ENCODE measurements around the gene BABAM1. TPM values are rescaled to one million over a fixed set of nuclear protein-coding genes. Genes with fewer than 3 reads are reported as not detected.

The BABAM1 gene
- total and polyA plus RNA-seq, 2 donors (not counting 1 experiment from before 2014, with no cell fraction given) = 68.8 to 74.3 TPM

DNA sequence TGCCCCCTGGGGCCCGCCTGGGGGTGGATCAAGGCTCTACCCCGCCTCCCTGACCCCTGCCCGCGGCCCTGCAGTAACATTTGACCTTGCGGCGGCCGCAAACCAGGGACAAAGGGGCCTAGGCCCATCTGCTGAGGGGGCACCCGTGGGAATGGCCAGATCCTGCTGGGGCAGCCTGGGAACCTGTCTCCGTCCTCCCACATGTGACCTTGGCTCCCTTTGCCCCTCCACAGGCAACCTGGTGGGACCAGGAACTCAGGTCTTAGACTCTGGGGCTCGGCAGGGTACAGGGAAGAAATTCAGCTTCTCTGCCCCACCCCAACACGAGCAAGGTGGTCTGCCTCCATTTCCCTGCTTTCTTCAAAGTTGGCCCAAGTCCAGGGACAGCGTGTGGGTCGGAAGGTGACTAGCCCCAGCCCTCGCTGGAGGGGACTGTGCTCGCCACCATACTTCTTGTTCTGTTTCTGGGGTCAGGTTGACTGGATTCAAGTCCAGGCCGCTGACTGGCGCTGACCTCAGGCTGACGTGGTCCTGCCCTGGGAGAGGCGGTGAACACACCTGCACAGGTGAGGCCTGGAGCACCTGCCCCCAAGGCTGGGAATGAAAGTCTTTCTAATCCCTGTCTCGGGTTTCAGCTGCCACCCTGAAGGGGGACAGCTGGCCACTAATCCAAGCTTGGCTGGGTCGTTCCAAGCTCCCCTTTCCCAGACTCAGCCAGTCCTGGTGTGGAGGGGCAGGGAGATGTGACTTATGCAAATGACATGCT, 19.0 kb upstream of the BABAM1 start:
- H3K79me2 ChIP-seq (ENCODE audit: control insufficient read depth, insufficient read depth, low read length) = peaks cover 18% of the 10 kb centered on the region
- TF ChIP-seq, protein P1, sequence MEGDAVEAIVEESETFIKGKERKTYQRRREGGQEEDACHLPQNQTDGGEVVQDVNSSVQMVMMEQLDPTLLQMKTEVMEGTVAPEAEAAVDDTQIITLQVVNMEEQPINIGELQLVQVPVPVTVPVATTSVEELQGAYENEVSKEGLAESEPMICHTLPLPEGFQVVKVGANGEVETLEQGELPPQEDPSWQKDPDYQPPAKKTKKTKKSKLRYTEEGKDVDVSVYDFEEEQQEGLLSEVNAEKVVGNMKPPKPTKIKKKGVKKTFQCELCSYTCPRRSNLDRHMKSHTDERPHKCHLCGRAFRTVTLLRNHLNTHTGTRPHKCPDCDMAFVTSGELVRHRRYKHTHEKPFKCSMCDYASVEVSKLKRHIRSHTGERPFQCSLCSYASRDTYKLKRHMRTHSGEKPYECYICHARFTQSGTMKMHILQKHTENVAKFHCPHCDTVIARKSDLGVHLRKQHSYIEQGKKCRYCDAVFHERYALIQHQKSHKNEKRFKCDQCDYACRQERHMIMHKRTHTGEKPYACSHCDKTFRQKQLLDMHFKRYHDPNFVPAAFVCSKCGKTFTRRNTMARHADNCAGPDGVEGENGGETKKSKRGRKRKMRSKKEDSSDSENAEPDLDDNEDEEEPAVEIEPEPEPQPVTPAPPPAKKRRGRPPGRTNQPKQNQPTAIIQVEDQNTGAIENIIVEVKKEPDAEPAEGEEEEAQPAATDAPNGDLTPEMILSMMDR (conservative IDR thresholded peaks at IDR 0.05 in 1 of 2, IDR thresholded peaks at IDR 0.05 in 1 of 2; ENCODE audit: low read depth in 1 of 2, low read length in 2 of 2) = no peak
- TF ChIP-seq EZH2 (IDR thresholded peaks at IDR 0.05; ENCODE audit: low read length, missing control alignments) = no peak
- H3K36me3 ChIP-seq (ENCODE audit: control insufficient read depth, insufficient read depth, low read length) = no peaks in the 10 kb centered on the region
- H3K4me1 ChIP-seq (ENCODE audit: control insufficient read depth, extremely low read depth, insufficient read depth, low read length) = peaks cover 9% of the 10 kb centered on the region
- no peaks in the 10 kb centered on the region for H3K27me3 ChIP-seq (ENCODE audit: control insufficient read depth, insufficient read depth, low read length)
- H3K4me3 ChIP-seq (replicated peaks in 1 of 4; ENCODE audit: control extremely low read depth in 1 of 4, insufficient read depth in 1 of 4, low read depth in 3 of 4, low read length in 4 of 4) = no peak overlapping the region
- no peaks in the 10 kb centered on the region for H3K9me3 ChIP-seq (ENCODE audit: control insufficient read depth, insufficient read depth, low read depth, low read length)
- no peak overlapping the region for H3K4me2 ChIP-seq (ENCODE audit: extremely low read depth, insufficient read depth, low read length)
- H3K27ac ChIP-seq (ENCODE audit: insufficient read depth, low read length) = no peak overlapping the region
- no peak for DNase-seq (ENCODE audit: low read depth in 2 of 2)
- no peaks in the 10 kb centered on the region for H4K20me1 ChIP-seq (ENCODE audit: control insufficient read depth, extremely low read depth, insufficient read depth, low read length)
- H3K9ac ChIP-seq (ENCODE audit: insufficient read depth, low read length) = no peak overlapping the region
- H2AFZ ChIP-seq (ENCODE audit: low read length) = no peak overlapping the region

GRCh38 chr19:17249887-17250548, 17.2 kb upstream of the BABAM1 start:
- no peak overlapping the region for H2AFZ ChIP-seq (ENCODE audit: low read length)
- H3K9ac ChIP-seq (ENCODE audit: insufficient read depth, low read length) = no peak overlapping the region
- no peak overlapping the region for H3K27ac ChIP-seq (ENCODE audit: insufficient read depth, low read length)
- no peaks in the 10 kb centered on the region for H3K9me3 ChIP-seq (ENCODE audit: control insufficient read depth, insufficient read depth, low read depth, low read length)
- H3K27me3 ChIP-seq (ENCODE audit: control insufficient read depth, insufficient read depth, low read length) = no peaks in the 10 kb centered on the region
- H3K4me3 ChIP-seq (replicated peaks in 1 of 4; ENCODE audit: control extremely low read depth in 1 of 4, insufficient read depth in 1 of 4, low read depth in 3 of 4, low read length in 4 of 4) = no peak overlapping the region
- H3K79me2 ChIP-seq (ENCODE audit: control insufficient read depth, insufficient read depth, low read length) = peaks cover under 1% of the 10 kb centered on the region
- DNase-seq (ENCODE audit: low read depth in 2 of 2) = no peak
- peaks cover 9% of the 10 kb centered on the region for H3K4me1 ChIP-seq (ENCODE audit: control insufficient read depth, extremely low read depth, insufficient read depth, low read length)
- TF ChIP-seq, protein P1 (conservative IDR thresholded peaks at IDR 0.05 in 1 of 2, IDR thresholded peaks at IDR 0.05 in 1 of 2; ENCODE audit: low read depth in 1 of 2, low read length in 2 of 2) = no peak
- no peak for TF ChIP-seq EZH2 (IDR thresholded peaks at IDR 0.05; ENCODE audit: low read length, missing control alignments)
- no peaks in the 10 kb centered on the region for H3K36me3 ChIP-seq (ENCODE audit: control insufficient read depth, insufficient read depth, low read length)
- H3K4me2 ChIP-seq (ENCODE audit: extremely low read depth, insufficient read depth, low read length) = no peak overlapping the region
- no peaks in the 10 kb centered on the region for H4K20me1 ChIP-seq (ENCODE audit: control insufficient read depth, extremely low read depth, insufficient read depth, low read length)

DNA sequence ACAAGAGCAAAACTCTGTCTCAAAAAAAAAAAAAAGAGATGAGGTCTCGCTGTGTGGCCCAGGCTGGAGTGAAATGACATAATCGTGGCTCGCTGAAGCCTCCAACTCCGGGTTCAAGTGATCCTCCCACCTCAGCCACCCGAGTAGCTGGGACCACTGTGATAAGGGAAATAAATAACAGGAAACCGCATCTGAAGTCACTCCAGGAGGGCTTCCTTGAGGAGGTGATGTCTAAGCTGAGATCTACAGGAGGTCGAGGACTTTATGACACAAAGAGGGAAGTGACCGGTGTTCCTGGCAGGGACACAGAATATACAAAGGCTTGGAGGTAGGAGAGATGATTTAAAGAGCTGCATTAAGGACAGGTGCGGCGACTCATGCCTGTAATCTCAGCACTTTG, 12.6 kb upstream of the BABAM1 start:
- H3K9me3 ChIP-seq (ENCODE audit: control insufficient read depth, insufficient read depth, low read depth, low read length) = no peaks in the 10 kb centered on the region
- no peak overlapping the region for H3K4me3 ChIP-seq (replicated peaks in 1 of 4; ENCODE audit: control extremely low read depth in 1 of 4, insufficient read depth in 1 of 4, low read depth in 3 of 4, low read length in 4 of 4)
- H4K20me1 ChIP-seq (ENCODE audit: control insufficient read depth, extremely low read depth, insufficient read depth, low read length) = no peaks in the 10 kb centered on the region
- no peaks in the 10 kb centered on the region for H3K4me1 ChIP-seq (ENCODE audit: control insufficient read depth, extremely low read depth, insufficient read depth, low read length)
- H3K27ac ChIP-seq (ENCODE audit: insufficient read depth, low read length) = no peak overlapping the region
- no peak overlapping the region for H3K9ac ChIP-seq (ENCODE audit: insufficient read depth, low read length)
- H3K27me3 ChIP-seq (ENCODE audit: control insufficient read depth, insufficient read depth, low read length) = no peaks in the 10 kb centered on the region
- H3K79me2 ChIP-seq (ENCODE audit: control insufficient read depth, insufficient read depth, low read length) = no peaks in the 10 kb centered on the region
- H3K4me2 ChIP-seq (ENCODE audit: extremely low read depth, insufficient read depth, low read length) = no peak overlapping the region
- no peak for DNase-seq (ENCODE audit: low read depth in 2 of 2)
- no peak overlapping the region for H2AFZ ChIP-seq (ENCODE audit: low read length)
- no peaks in the 10 kb centered on the region for H3K36me3 ChIP-seq (ENCODE audit: control insufficient read depth, insufficient read depth, low read length)
- TF ChIP-seq, protein P1 (conservative IDR thresholded peaks at IDR 0.05 in 1 of 2, IDR thresholded peaks at IDR 0.05 in 1 of 2; ENCODE audit: low read depth in 1 of 2, low read length in 2 of 2) = no peak
- no peak for TF ChIP-seq EZH2 (IDR thresholded peaks at IDR 0.05; ENCODE audit: low read length, missing control alignments)
